HG03175 (cell line): ENCODE data around the gene SPTLC1.
A peak's percentile ranks its signal among the peaks of the same experiment; 100 is the strongest.
"Not testable (repeated sequence)": the region's sequence is repeated elsewhere in the genome, so short reads cannot be mapped to it uniquely, and the experiment has no call there.

Experiments used
- ATAC-seq: cut with Tn5 transposase; IDR thresholded peaks from one replicate; pipeline ENCODE4 v1.9.1; 2021; ENCODE audit warnings: mild to moderate bottlenecking, moderate library complexity; ENCODE audit not compliant: unreplicated experiment

SPTLC1 gene

GRCh38 chr9:92115071-92115858 is at the start of gene SPTLC1:
TSS of gene SPTLC1 (minus strand) at chr9:92115413. CDS start at chr9:92115370, 43 bp downstream.
- peak; percentile 97 for ATAC-seq

GRCh38 chr9:92164975-92165374 is 49.8 kb upstream of the SPTLC1 start:
- ATAC-seq = no peak

- ATAC-seq = no peak
These were observed 49.3 kb upstream of the SPTLC1 start for GRCh38 chr9:92164490-92164889.

- no peak for ATAC-seq
These were observed 48.1 kb upstream of the SPTLC1 start for GRCh38 chr9:92163276-92163675.

- no peak for ATAC-seq
These were observed 45.6 kb upstream of the SPTLC1 start for GRCh38 chr9:92160786-92161185.

- ATAC-seq = no peak
These were observed 43.8 kb upstream of the SPTLC1 start for GRCh38 chr9:92159058-92159457.

GRCh38 chr9:92158097-92158601 is 42.9 kb upstream of the SPTLC1 start:
- ATAC-seq = no peak

- ATAC-seq = not testable (repeated sequence)
These were observed 40.5 kb upstream of the SPTLC1 start for GRCh38 chr9:92155736-92156135.

- no peak for ATAC-seq
These were observed 40.0 kb upstream of the SPTLC1 start for GRCh38 chr9:92155221-92155620.

- ATAC-seq = not testable (repeated sequence)
These were observed 38.5 kb upstream of the SPTLC1 start for GRCh38 chr9:92153466-92154415.

GRCh38 chr9:92151691-92152393 is 36.6 kb upstream of the SPTLC1 start:
- no peak for ATAC-seq

- ATAC-seq = not testable (repeated sequence)
These were observed 35.6 kb upstream of the SPTLC1 start for GRCh38 chr9:92150501-92151470.

- no peak for ATAC-seq
These were observed 32.6 kb upstream of the SPTLC1 start for GRCh38 chr9:92147852-92148180.

- peak; percentile 57 for ATAC-seq
These were observed 32.0 kb upstream of the SPTLC1 start for GRCh38 chr9:92147030-92147851.

GRCh38 chr9:92146610-92147009 is 31.4 kb upstream of the SPTLC1 start:
- no peak for ATAC-seq

GRCh38 chr9:92145784-92146183 is 30.6 kb upstream of the SPTLC1 start:
- ATAC-seq = not testable (repeated sequence)

GRCh38 chr9:92142329-92142728 is 27.1 kb upstream of the SPTLC1 start:
- no peak for ATAC-seq

- no peak for ATAC-seq
These were observed 26.2 kb upstream of the SPTLC1 start for GRCh38 chr9:92141144-92142129.
